ENCODE results near the gene BMPR1A.

The BMPR1A gene

DNA sequence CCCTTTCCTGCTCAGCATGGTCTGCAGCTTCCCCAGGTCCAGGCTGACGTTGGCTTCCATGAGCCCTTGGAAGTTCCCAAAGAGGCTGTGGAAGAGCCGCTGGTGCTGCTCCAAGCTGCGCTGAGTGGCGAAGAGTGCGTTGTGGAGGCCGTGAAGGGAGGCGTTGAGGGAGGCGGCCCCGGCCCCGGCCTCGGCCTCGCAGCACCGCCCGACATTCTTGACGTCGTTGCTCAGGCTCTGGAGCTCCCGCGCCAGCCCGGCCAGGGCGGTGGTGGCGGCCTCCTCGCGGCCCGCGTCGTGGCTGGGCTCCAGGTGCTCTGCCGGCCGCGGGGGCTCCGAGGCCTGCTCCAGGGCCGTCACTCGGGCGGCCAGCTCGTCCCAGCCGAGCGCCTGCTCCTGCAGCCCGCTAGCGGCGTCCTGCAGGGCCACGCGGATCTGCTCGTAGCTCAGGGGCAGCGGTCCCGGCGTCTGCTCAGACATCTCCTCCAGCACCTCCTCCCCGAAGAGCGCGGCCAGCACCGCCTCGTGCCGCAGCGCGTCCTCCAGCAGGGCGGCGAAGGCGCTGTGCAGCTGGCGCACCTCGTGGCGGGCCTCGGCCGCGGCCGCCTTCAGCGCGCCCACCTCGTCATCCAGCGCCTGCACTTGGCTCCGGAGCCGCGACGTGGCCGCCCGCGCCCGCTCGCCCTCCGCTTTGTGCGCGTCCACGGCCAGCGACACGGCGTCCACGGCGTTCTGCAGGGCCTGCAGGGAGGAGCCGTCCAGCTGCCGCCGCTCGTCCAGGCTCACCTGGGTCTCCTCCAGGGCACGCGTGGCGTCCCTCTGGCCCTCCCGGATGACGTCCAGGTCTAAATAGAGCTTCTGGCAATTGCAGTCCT is 186.3 kb downstream of the BMPR1A start:
- ATAC-seq: no peak
- no peak for TF ChIP-seq TSHZ2 (CRISPR knock-in tag; IDR thresholded peaks at IDR 0.05)
- TF ChIP-seq POU6F1 (CRISPR knock-in tag; IDR thresholded peaks at IDR 0.05; ENCODE audit: borderline replicate concordance, low read depth): no peak
- no peak for TF ChIP-seq CREB5 (CRISPR knock-in tag; IDR thresholded peaks at IDR 0.05; ENCODE audit: low read depth)
- TF ChIP-seq OSR1 (CRISPR knock-in tag; IDR thresholded peaks at IDR 0.05): no peak
- no peak for TF ChIP-seq ISL1 (CRISPR knock-in tag; IDR thresholded peaks at IDR 0.05)
- no peak for TF ChIP-seq ZNF8 (CRISPR knock-in tag; IDR thresholded peaks at IDR 0.05)
- TF ChIP-seq ZNF565 (CRISPR knock-in tag; conservative IDR thresholded peaks at IDR 0.05; ENCODE audit: low read depth): no peak
- no peak for TF ChIP-seq TOX (CRISPR knock-in tag; IDR thresholded peaks at IDR 0.05; ENCODE audit: borderline replicate concordance)
- TF ChIP-seq, protein P1, sequence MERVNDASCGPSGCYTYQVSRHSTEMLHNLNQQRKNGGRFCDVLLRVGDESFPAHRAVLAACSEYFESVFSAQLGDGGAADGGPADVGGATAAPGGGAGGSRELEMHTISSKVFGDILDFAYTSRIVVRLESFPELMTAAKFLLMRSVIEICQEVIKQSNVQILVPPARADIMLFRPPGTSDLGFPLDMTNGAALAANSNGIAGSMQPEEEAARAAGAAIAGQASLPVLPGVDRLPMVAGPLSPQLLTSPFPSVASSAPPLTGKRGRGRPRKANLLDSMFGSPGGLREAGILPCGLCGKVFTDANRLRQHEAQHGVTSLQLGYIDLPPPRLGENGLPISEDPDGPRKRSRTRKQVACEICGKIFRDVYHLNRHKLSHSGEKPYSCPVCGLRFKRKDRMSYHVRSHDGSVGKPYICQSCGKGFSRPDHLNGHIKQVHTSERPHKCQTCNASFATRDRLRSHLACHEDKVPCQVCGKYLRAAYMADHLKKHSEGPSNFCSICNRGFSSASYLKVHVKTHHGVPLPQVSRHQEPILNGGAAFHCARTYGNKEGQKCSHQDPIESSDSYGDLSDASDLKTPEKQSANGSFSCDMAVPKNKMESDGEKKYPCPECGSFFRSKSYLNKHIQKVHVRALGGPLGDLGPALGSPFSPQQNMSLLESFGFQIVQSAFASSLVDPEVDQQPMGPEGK (CRISPR knock-in tag; IDR thresholded peaks at IDR 0.05; ENCODE audit: borderline replicate concordance): no peak
- TF ChIP-seq RARB (CRISPR knock-in tag; IDR thresholded peaks at IDR 0.05): no peak
- no peak for TF ChIP-seq PPARA (CRISPR knock-in tag; IDR thresholded peaks at IDR 0.05; ENCODE audit: borderline replicate concordance)
- TF ChIP-seq CSDC2 (CRISPR knock-in tag; IDR thresholded peaks at IDR 0.05): no peak
- TF ChIP-seq ZNF70 (CRISPR knock-in tag; IDR thresholded peaks at IDR 0.05): no peak
- TF ChIP-seq ZC3H10 (CRISPR knock-in tag; IDR thresholded peaks at IDR 0.05): no peak
- no peak for TF ChIP-seq ARNTL (CRISPR knock-in tag; IDR thresholded peaks at IDR 0.05; ENCODE audit: borderline replicate concordance, low read depth)
- no peak for TF ChIP-seq BACH2 (CRISPR knock-in tag; IDR thresholded peaks at IDR 0.05; ENCODE audit: borderline replicate concordance)
- no peak for TF ChIP-seq ESRRG (CRISPR knock-in tag; IDR thresholded peaks at IDR 0.05)
- TF ChIP-seq TCF4 (CRISPR knock-in tag; IDR thresholded peaks at IDR 0.05; ENCODE audit: borderline replicate concordance): no peak

DNA sequence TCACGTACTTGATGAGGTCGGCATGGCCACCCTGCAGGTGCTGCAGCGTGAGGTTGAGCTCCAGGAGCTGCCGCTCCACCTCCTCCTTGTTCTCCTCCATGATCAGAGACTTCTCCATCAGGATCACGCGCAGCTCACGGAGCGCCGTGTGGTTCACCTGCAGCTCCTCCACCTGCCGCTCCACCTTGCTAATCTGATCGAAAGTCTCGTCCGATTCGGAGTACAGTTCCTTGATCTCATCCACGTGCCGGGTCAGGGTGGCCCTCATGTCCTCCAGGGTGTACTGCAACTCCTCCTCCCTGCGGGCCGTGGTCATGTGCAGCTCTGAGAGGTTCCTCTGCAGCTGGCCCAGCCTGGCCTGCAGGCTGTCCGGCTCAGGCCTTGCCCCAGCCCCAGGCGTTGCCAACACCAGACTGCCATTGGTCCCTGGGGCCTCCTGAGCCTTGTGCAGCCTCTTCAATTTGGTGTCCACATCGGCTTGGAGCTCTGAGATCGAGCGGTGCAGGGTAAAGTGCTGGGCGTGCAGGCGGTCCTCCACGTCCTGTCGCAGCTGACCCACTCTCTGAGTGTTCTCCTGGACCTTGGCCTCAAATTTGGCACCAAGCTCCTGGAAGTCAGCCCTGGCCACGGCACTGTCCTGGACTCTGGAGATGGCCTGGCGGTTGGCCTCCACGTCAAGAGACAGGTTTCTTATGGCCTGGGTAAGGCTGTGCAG is 187.1 kb downstream of the BMPR1A start:
- ATAC-seq: no peak

GRCh38 chr10:86944031-86944419 is 187.6 kb downstream of the BMPR1A start:
- TF ChIP-seq ZFP3 (CRISPR knock-in tag; IDR thresholded peaks at IDR 0.05) (no peak), TOX (CRISPR knock-in tag; IDR thresholded peaks at IDR 0.05; ENCODE audit: borderline replicate concordance) (no peak), ARNTL (CRISPR knock-in tag; IDR thresholded peaks at IDR 0.05; ENCODE audit: borderline replicate concordance, low read depth) (no peak), ZFP30 (CRISPR knock-in tag; IDR thresholded peaks at IDR 0.05) (no peak), CSDC2 (CRISPR knock-in tag; IDR thresholded peaks at IDR 0.05) (no peak), RARB (CRISPR knock-in tag; IDR thresholded peaks at IDR 0.05) (no peak), CREB5 (CRISPR knock-in tag; IDR thresholded peaks at IDR 0.05; ENCODE audit: low read depth) (no peak), SNAI2 (CRISPR knock-in tag; IDR thresholded peaks at IDR 0.05) (no peak)
- ATAC-seq: no peak

More for the DNA sequence above, 187.1 kb downstream of the BMPR1A start:
- TF ChIP-seq ZFP30 (CRISPR knock-in tag; IDR thresholded peaks at IDR 0.05): no peak
- no peak for TF ChIP-seq OSR1 (CRISPR knock-in tag; IDR thresholded peaks at IDR 0.05)

Measured in SK-N-SH treated with all-trans-retinoic acid at 6 μM for 48 hours (cell line).